Left lobe of liver (tissue), 2 donors: ENCODE data around the gene AKAP9. TPM values are rescaled to one million over a fixed set of nuclear protein-coding genes. Genes with fewer than 3 reads are reported as not detected.
"Not testable (repeated sequence)": the region's sequence is repeated elsewhere in the genome, so short reads cannot be mapped to it uniquely, and the experiment has no call there.

ENCODE experiments used
- ATAC-seq: fragments of 200-7000 bp; cut with Tn5 transposase; one replicate; pipeline ENCODE4 v1.9.1; 2020; ENCODE audit warnings: mild to moderate bottlenecking, moderate library complexity
- DNase-seq: peaks from one replicate; pipeline ENCODE4 v3.0.0-alpha.2; 2020; ENCODE audit warnings: low spot score
- total RNA-seq: library from RNA; stranded (reverse); gene quantifications from one replicate; pipeline ENCODE4 v1.2.1, GENCODE V29; 2021
- donor health status: DM: no; HTN: no; CAD: no; lungs with moderate emphysema.
- donor health status: DM: no; HTN: yes; CAD: no.

AKAP9 gene
- total RNA-seq, 1 donor from 2014 or later = 43.9 TPM

DNA sequence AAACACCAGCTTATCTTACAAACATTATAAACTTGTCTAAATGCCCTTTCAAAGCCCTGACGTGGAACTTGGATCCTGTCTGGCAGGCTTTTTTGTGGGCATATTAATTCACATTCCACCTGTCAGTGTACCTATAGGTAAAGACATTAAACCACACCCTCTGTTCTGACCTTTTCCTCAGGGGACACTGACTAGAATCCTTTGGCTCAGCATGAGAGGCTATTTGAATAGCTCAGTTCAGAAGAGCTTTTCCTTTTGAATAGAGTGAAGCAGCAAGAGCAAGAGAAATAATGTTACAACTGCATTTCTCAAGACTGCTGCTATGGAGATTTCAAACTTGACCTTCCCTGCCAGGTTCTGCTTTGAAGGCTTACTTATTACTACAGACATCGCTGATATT is 116.7 kb downstream of the AKAP9 start:
- no peak for DNase-seq
- peak; percentile 82 for ATAC-seq

- no peak for ATAC-seq
Observed at GRCh38 chr7:92058040-92058439, 117.4 kb downstream of the AKAP9 start.

GRCh38 chr7:92058899-92059298 is 118.2 kb downstream of the AKAP9 start:
- ATAC-seq = peak; percentile 37

More at GRCh38 chr7:92058040-92058439, 117.4 kb downstream of the AKAP9 start:
- DNase-seq = no peak

DNA sequence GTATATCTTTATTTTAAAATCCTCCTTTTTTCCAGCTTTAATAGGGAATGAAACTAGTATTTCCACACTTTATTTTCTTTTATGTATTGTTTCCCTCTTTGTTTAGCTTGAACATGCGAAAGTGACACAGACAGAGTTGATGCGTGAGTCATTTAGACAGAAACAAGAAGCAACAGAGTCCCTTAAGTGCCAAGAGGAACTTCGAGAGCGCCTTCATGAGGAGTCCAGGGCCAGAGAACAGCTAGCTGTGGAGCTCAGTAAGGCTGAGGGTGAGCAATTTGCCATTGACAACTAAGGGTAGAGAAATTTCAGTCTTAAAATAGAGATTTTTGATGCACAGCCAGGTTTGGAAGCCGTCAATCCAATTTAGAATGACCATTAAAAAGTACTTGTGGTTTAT is 120.5 kb downstream of the AKAP9 start:
- DNase-seq (no peak), ATAC-seq (peak; percentile 22)

More at GRCh38 chr7:92058899-92059298, 118.2 kb downstream of the AKAP9 start:
- DNase-seq = no peak

DNA sequence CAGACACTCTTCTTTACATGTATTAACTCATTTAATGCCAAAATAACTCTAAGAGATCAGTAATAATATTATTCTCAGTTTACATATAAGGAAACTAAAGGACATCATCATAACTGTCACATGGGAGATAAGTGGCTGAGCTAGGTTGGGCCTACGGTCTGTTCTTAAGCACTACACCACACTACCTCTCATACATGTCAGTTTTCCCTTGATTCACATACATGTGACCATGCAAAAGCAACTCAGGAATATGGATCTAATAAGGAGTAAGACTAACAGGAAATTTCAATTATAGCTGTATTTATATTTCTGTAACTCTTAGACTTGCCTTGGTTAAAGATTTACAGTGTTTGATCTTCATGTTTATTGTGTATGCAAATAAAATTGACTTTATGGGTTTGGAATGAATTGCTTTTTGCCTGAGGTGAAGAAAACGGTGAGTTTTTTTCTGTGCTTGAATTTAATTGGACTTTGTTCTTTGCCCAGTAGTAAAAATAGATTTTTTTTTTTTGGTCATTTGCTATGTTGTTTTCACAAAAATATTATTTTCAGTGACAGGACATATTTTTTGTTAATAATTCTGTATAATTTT is 123.9 kb downstream of the AKAP9 start:
- ATAC-seq (peak; percentile 69), DNase-seq (no peak)

DNA sequence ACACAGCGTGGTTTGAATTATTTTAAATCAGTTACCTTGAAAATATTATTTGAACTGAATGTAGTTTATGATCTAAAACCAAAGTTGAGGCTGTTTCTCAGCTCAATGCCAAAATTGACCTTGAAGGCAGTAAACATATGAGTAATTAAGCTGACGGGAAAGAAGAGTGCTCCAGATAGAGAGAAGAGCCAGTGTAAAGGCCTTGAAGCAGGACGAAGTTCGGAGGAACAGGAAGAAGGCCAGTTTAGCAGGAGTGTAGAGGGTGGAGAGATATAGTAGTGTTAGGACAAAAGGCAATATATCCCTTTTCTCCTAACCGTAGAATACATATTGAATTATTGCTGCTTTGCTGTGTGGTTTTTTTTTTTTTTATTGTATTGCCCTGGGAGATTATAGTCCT is 130.4 kb downstream of the AKAP9 start:
- ATAC-seq = peak; percentile 53
- no peak for DNase-seq

GRCh38 chr7:92072121-92072520 is 131.5 kb downstream of the AKAP9 start:
- DNase-seq = no peak
- no peak for ATAC-seq

DNA sequence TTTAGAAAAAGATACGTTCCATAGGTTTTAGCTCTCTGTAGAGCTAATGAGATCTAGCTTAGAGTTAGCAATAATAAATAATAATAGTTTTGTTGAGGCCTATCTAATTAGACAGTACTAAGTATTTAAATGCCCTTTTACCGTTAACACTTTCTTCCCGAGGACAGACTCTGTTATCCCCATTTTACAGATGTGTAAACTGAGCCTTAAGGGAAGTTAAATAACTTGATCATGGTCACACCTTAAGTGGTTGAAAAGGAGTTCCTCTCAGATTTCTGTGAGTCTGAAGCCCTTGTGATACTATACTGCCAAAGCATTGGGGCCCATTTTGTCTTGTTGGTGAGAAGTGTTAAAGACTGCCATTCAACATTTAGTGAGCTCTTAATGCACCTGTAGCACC is 132.0 kb downstream of the AKAP9 start:
- ATAC-seq (no peak), DNase-seq (no peak)

- DNase-seq (no peak), ATAC-seq (no peak)
Observed at GRCh38 chr7:92075455-92076158, 134.9 kb downstream of the AKAP9 start.

GRCh38 chr7:92076509-92076908 is 135.8 kb downstream of the AKAP9 start:
- ATAC-seq = no peak

DNA sequence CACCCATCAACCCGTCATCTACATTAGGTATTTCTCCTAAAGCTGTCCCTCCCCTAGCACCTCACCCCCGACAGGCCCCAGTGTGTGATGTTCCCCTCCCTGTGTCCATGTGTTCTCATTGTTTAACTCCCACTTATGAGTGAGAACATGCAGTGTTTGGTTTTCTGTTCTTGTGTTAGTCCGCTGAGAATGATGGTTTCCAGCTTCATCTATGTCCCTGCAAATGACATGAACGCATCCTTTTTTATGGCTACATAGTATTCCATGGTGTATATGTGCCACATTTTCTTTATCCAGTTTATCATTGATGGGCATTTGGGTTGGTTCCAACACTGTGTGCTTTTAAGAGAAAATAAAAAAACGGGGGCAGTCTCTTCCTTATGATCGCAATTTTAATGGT is 143.3 kb downstream of the AKAP9 start:
- DNase-seq, ATAC-seq: not testable (repeated sequence)

More at GRCh38 chr7:92076509-92076908, 135.8 kb downstream of the AKAP9 start:
- no peak for DNase-seq

DNA sequence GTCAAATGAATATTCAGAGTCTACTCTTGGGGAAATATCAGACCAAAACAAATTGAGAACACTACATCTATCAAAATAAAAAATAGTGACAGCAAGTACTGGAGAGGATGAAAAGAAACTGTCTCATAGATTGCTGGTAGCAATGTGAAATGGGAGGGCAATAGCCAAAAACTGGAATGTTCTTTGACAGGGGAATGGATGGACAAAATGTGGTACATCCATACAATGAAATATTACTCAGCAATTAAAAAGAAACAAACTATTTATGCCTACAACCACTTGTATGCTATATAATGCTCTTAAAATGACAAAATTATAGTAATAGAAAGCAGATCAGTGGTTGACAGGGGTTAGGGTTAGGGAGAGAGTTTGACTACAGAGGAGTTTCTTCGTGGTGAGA is 147.6 kb downstream of the AKAP9 start:
- ATAC-seq = no peak
- no peak for DNase-seq

DNA sequence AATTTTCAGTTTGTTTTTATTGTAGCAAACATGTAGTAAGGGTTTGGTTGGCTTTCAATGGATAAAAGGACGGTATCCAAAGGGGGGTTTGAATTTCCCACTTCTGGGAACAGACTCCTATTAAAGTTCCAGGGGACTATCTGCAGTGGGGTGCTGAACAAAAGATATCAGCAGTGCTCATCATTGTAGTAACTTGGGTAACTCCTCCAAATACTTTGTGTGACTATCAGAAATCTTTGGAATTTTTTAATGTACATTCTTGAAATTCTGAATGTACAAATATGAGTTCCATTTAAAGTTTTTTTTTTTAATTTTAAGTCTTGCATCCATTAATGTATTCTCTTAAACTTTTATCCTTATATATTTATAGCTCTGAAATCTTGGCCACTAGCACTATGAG is 151.5 kb downstream of the AKAP9 start:
- ATAC-seq (no peak), DNase-seq (no peak)

DNA sequence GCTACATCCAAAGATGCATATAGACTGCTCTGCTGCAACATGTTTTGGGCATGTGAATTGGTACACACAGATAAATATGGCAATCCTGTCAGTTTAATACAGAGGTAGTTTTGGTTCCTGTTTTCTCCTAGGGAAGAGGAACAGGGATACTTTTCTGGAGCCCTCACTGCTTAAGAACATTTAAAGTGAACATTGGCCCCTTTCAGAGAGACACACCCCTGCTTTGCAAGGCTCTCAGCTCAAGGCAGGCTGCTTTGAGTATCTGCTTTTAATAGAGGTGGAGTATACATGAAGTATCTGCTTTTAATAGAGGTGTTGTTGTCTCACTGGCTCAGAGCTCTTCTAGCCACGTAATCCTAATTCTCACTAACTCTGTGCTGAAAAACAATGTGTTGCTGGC is 154.7 kb downstream of the AKAP9 start:
- DNase-seq (no peak), ATAC-seq (peak; percentile 17)

GRCh38 chr7:92100534-92100933 is 159.9 kb downstream of the AKAP9 start:
- DNase-seq (no peak), ATAC-seq (no peak)

DNA sequence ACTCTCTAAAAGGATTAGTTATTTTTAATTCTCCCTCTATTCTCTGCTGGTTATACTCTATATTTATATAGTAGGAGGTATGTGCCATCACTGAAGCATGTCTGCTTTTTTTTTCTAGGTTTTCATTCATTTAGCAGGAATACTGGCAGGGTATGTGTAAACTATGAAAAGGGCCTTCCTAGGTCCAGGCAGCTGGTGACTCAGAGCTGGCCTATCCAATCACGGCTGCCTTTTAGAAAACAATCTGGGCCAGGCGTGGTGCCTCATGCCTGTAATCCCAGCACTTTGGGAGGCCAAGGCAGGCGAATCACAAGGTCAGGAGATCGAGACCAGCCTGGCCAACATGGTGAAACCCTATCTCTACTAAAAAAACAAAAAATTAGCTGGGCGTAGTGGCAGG is 162.2 kb downstream of the AKAP9 start:
- not testable (repeated sequence) for ATAC-seq, DNase-seq

- DNase-seq = no peak
- no peak for ATAC-seq
Observed at GRCh38 chr7:92108821-92109220, 168.2 kb downstream of the AKAP9 start.

DNA sequence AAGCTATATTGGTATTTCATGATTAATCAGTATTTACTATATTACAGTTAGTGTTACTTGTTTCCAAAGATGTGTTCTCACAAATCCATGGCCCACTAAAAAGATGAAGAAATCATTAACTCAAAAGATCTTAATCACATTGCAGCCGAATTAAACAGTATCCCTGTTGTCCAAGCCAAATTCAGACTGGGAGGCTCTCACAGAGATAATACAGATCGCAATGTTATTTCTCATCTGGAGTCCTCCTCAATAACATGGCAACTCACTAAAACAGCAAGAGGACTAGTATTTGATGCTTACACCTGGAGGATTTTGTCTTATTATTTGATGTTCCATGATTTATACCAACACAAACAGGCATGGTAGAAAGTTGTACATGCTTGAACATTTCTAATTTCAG is 170.2 kb downstream of the AKAP9 start:
- ATAC-seq (no peak), DNase-seq (no peak)

DNA sequence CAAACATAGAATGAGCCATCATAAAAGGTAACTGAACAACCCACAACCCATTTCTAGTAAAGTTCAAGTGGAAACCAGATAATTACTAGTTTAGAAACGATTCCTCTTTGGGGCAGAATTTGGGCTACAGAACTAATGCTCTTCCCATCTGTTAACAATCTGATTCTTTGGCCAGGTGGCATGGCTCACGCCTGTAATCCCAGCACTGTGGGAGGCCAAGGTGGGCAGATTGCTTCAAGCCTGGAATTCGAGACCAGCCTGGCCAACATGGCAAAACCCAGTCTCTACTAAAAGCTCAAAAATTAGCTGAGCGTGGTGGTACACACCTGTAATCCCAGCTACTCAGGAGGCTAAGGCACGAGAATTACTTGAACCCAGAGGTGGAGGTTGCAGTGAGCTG is 175.2 kb downstream of the AKAP9 start:
- ATAC-seq = no peak
- no peak for DNase-seq

GRCh38 chr7:92116949-92117348 is 176.3 kb downstream of the AKAP9 start:
- ATAC-seq (no peak), DNase-seq (no peak)

DNA sequence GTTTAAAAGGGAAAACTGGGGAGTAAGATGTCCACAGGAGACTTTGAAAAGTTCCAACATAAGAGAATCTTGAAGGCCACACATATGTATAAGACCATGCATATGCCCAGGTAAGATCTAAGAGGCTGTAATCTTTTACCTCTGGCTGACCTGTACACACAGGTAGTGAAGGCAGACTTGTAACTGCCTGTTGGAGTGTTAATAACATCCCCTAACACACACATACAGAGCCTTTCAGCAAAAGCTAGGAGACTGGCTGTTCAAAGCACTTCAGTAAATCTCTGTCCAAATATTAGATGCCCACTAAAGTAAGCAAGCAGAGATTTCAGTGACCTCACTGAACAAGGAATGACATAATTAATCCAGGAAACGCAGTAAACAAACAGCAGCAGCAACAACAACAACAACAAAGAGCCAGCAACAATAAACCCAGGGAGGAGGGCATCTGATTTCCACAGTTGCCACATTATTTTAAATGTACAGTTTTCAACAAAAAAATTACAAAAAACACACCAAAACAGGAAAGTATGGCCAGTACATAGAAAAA is 178.6 kb downstream of the AKAP9 start:
- ATAC-seq (no peak), DNase-seq (no peak)

- DNase-seq = no peak
- no peak for ATAC-seq
Observed at GRCh38 chr7:92121681-92122080, 181.0 kb downstream of the AKAP9 start.
